Liver (tissue), 3 donors: ENCODE measurements around the gene BCL2L1.

Source experiments
- EGR1 ChIP-seq, 2 donors: IDR thresholded peaks; 2 replicates each; pipeline ENCODE4 v1.6.1; 2016 to 2018; ENCODE audit warnings: antibody characterized with exemption in 2 of 2, low read depth in 2 of 2
- GABPA ChIP-seq, 2 donors: IDR thresholded peaks in 1 of 2; conservative IDR thresholded peaks in 1 of 2; 2 replicates each; pipeline ENCODE4 v1.6.1; 2016; ENCODE audit warnings: antibody characterized with exemption in 2 of 2, mild to moderate bottlenecking in 1 of 2, moderate library complexity in 1 of 2
- HNF4A ChIP-seq, 2 donors: conservative IDR thresholded peaks; 2 replicates each; pipeline ENCODE4 v1.6.1; 2016; ENCODE audit warnings: antibody characterized with exemption in 2 of 2, mild to moderate bottlenecking in 2 of 2
- MAX ChIP-seq: IDR thresholded peaks from 2 replicates; pipeline ENCODE4 v1.6.1; 2016; ENCODE audit warnings: antibody characterized with exemption
- NR2F2 ChIP-seq: IDR thresholded peaks from 2 replicates; pipeline ENCODE4 v1.6.1; 2016; ENCODE audit warnings: antibody characterized with exemption
- RAD21 ChIP-seq, 2 donors: IDR thresholded peaks; 2 replicates each; pipeline ENCODE4 v1.6.1; 2016; ENCODE audit warnings: antibody characterized with exemption in 2 of 2, mild to moderate bottlenecking in 2 of 2
- SP1 ChIP-seq: IDR thresholded peaks from 2 replicates; pipeline ENCODE4 v1.6.1; 2018; ENCODE audit warnings: antibody characterized with exemption, mild to moderate bottlenecking
- YY1 ChIP-seq: IDR thresholded peaks from 2 replicates; pipeline ENCODE4 v1.6.1; 2016; ENCODE audit warnings: antibody characterized with exemption, mild to moderate bottlenecking
- TF ChIP-seq, protein P1 (sequence below): fragments of 150-350 bp; IDR thresholded peaks from 2 replicates; pipeline ENCODE4 v1.5.1; 2017; ENCODE audit warnings: improper control_type of control experiment, low read depth, low read length; ENCODE audit not compliant: missing input control
- TF ChIP-seq, protein P2 (sequence below): IDR thresholded peaks from 2 replicates; pipeline ENCODE4 v1.6.1; 2016; ENCODE audit warnings: antibody characterized with exemption
- TF ChIP-seq, protein P3 (sequence below): IDR thresholded peaks from 2 replicates; pipeline ENCODE4 v1.6.1; 2016; ENCODE audit warnings: antibody characterized with exemption, mild to moderate bottlenecking
- donor health status: healthy.
- donor health status: healthy.

DNA sequence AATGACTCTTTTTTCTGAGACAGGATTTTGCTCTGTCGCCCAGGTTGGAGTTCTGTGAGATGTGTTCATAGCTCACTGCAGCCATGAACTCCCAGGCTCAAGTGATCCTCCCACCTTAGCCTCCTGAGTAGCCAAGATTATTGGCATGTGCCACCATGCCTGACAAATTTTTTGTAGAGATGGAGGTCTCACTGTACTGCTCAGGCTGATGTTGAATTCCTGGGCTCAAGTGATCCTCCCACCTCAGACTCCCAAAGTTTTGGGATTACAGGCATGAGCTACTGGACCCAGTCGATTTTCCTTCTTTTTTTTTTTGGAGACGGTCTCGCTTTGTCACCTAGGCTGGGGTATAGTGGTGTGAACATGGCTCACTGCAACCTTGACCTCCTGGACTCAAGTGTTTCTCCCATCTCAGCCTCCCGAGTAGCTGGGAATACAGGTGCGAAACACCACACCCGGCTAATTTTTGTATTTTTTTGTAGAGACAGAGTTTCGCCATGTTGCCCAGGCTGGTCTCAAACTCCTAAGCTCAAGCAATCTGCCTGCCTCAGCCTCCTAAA, 24.3 kb downstream of the BCL2L1 start:
- TF ChIP-seq EGR1 (IDR thresholded peaks at IDR 0.05; ENCODE audit: low read depth in 2 of 2): no peak
- TF ChIP-seq, protein P1, sequence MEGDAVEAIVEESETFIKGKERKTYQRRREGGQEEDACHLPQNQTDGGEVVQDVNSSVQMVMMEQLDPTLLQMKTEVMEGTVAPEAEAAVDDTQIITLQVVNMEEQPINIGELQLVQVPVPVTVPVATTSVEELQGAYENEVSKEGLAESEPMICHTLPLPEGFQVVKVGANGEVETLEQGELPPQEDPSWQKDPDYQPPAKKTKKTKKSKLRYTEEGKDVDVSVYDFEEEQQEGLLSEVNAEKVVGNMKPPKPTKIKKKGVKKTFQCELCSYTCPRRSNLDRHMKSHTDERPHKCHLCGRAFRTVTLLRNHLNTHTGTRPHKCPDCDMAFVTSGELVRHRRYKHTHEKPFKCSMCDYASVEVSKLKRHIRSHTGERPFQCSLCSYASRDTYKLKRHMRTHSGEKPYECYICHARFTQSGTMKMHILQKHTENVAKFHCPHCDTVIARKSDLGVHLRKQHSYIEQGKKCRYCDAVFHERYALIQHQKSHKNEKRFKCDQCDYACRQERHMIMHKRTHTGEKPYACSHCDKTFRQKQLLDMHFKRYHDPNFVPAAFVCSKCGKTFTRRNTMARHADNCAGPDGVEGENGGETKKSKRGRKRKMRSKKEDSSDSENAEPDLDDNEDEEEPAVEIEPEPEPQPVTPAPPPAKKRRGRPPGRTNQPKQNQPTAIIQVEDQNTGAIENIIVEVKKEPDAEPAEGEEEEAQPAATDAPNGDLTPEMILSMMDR: no peak
- TF ChIP-seq GABPA (IDR thresholded peaks at IDR 0.05 in 1 of 2, conservative IDR thresholded peaks at IDR 0.05 in 1 of 2): no peak
- TF ChIP-seq SP1: no peak
- TF ChIP-seq YY1: no peak
- no peak for TF ChIP-seq MAX
- no peak for TF ChIP-seq HNF4A (conservative IDR thresholded peaks at IDR 0.05)
- TF ChIP-seq, protein P2, sequence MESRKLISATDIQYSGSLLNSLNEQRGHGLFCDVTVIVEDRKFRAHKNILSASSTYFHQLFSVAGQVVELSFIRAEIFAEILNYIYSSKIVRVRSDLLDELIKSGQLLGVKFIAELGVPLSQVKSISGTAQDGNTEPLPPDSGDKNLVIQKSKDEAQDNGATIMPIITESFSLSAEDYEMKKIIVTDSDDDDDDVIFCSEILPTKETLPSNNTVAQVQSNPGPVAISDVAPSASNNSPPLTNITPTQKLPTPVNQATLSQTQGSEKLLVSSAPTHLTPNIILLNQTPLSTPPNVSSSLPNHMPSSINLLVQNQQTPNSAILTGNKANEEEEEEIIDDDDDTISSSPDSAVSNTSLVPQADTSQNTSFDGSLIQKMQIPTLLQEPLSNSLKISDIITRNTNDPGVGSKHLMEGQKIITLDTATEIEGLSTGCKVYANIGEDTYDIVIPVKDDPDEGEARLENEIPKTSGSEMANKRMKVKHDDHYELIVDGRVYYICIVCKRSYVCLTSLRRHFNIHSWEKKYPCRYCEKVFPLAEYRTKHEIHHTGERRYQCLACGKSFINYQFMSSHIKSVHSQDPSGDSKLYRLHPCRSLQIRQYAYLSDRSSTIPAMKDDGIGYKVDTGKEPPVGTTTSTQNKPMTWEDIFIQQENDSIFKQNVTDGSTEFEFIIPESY: no peak
- no peak for TF ChIP-seq RAD21 (IDR thresholded peaks at IDR 0.05)
- TF ChIP-seq, protein P3, sequence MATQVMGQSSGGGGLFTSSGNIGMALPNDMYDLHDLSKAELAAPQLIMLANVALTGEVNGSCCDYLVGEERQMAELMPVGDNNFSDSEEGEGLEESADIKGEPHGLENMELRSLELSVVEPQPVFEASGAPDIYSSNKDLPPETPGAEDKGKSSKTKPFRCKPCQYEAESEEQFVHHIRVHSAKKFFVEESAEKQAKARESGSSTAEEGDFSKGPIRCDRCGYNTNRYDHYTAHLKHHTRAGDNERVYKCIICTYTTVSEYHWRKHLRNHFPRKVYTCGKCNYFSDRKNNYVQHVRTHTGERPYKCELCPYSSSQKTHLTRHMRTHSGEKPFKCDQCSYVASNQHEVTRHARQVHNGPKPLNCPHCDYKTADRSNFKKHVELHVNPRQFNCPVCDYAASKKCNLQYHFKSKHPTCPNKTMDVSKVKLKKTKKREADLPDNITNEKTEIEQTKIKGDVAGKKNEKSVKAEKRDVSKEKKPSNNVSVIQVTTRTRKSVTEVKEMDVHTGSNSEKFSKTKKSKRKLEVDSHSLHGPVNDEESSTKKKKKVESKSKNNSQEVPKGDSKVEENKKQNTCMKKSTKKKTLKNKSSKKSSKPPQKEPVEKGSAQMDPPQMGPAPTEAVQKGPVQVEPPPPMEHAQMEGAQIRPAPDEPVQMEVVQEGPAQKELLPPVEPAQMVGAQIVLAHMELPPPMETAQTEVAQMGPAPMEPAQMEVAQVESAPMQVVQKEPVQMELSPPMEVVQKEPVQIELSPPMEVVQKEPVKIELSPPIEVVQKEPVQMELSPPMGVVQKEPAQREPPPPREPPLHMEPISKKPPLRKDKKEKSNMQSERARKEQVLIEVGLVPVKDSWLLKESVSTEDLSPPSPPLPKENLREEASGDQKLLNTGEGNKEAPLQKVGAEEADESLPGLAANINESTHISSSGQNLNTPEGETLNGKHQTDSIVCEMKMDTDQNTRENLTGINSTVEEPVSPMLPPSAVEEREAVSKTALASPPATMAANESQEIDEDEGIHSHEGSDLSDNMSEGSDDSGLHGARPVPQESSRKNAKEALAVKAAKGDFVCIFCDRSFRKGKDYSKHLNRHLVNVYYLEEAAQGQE: no peak
- TF ChIP-seq NR2F2: no peak
